ENCODE measurements around the gene SCD5.

SCD5 gene

GRCh38 chr4:82773057-82773456, 25.5 kb downstream of the SCD5 start:
- in situ Hi-C loops (cut with MboI; ENCODE audit: low sequenced_read_pairs), result no loop called here

GRCh38 chr4:82770607-82771006, 28.0 kb downstream of the SCD5 start:
- in situ Hi-C loops (cut with MboI; ENCODE audit: low sequenced_read_pairs), result no loop called here

GRCh38 chr4:82765134-82765533, 33.5 kb downstream of the SCD5 start:
- in situ Hi-C loops (cut with MboI; ENCODE audit: low sequenced_read_pairs), result no loop called here

GRCh38 chr4:82761229-82761628, 37.4 kb downstream of the SCD5 start:
- in situ Hi-C loops (cut with MboI; ENCODE audit: low sequenced_read_pairs), result no loop called here

GRCh38 chr4:82758701-82759685, 39.6 kb downstream of the SCD5 start:
- in situ Hi-C loops (cut with MboI; ENCODE audit: low sequenced_read_pairs), result no loop called here

GRCh38 chr4:82756061-82756460, 42.5 kb downstream of the SCD5 start:
- in situ Hi-C loops (cut with MboI; ENCODE audit: low sequenced_read_pairs), result no loop called here

GRCh38 chr4:82755650-82756049, 42.9 kb downstream of the SCD5 start:
- in situ Hi-C loops (cut with MboI; ENCODE audit: low sequenced_read_pairs), result no loop called here

- in situ Hi-C loops (cut with MboI; ENCODE audit: low sequenced_read_pairs), result no loop called here
Observed at GRCh38 chr4:82754513-82755165, 44.0 kb downstream of the SCD5 start.

- in situ Hi-C loops (cut with MboI; ENCODE audit: low sequenced_read_pairs), result no loop called here
Observed at GRCh38 chr4:82753725-82754410, 44.7 kb downstream of the SCD5 start.

GRCh38 chr4:82753238-82753637, 45.4 kb downstream of the SCD5 start:
- in situ Hi-C loops (cut with MboI; ENCODE audit: low sequenced_read_pairs), result no loop called here

- in situ Hi-C loops (cut with MboI; ENCODE audit: low sequenced_read_pairs), result loop anchor here (25.0 kb wide), 1 partner anchor 287 kb away; no protein-coding TSS in a partner anchor
Observed at GRCh38 chr4:82748810-82749470, 49.7 kb downstream of the SCD5 start.

- in situ Hi-C loops (cut with MboI; ENCODE audit: low sequenced_read_pairs), result loop anchor here (25.0 kb wide), 1 partner anchor 286 kb away; no protein-coding TSS in a partner anchor
Observed at GRCh38 chr4:82747686-82748575, 50.7 kb downstream of the SCD5 start.

- in situ Hi-C loops (cut with MboI; ENCODE audit: low sequenced_read_pairs), result loop anchor here (25.0 kb wide), 1 partner anchor 285 kb away; no protein-coding TSS in a partner anchor
Observed at GRCh38 chr4:82746705-82747574, 51.7 kb downstream of the SCD5 start.

GRCh38 chr4:82745173-82745842, 53.3 kb downstream of the SCD5 start:
- in situ Hi-C loops (cut with MboI; ENCODE audit: low sequenced_read_pairs), result loop anchor here (25.0 kb wide), 1 partner anchor 283 kb away; no protein-coding TSS in a partner anchor

- in situ Hi-C loops (cut with MboI; ENCODE audit: low sequenced_read_pairs), result loop anchor here (25.0 kb wide), 1 partner anchor 282 kb away; no protein-coding TSS in a partner anchor
Observed at GRCh38 chr4:82744284-82744968, 54.2 kb downstream of the SCD5 start.

GRCh38 chr4:82741188-82741587, 57.4 kb downstream of the SCD5 start:
- in situ Hi-C loops (cut with MboI; ENCODE audit: low sequenced_read_pairs), result loop anchor here (25.0 kb wide), 1 partner anchor 279 kb away; no protein-coding TSS in a partner anchor
